Neuron (in vitro differentiated cells): ENCODE data around the gene MRPL36.

Source experiments
- H2AFZ ChIP-seq: one replicate; pipeline ENCODE4 v1.6.1; 2013; ENCODE audit warnings: low read depth, mild to moderate bottlenecking, inconsistent platforms, low read length, moderate library complexity
- H3K27me3 ChIP-seq: one replicate; pipeline ENCODE4 v1.6.1; 2013; ENCODE audit warnings: low read length; ENCODE audit not compliant: insufficient read depth
- H3K36me3 ChIP-seq: one replicate; pipeline ENCODE4 v1.6.1; 2013; ENCODE audit warnings: low read length; ENCODE audit not compliant: insufficient read depth
- H3K4me1 ChIP-seq: one replicate; pipeline ENCODE4 v1.6.1; 2013; ENCODE audit warnings: low read length; ENCODE audit not compliant: insufficient read depth
- H3K4me3 ChIP-seq: 2 replicates; pipeline ENCODE4 v1.5.1; 2013; ENCODE audit warnings: mild to moderate bottlenecking, low read length, moderate library complexity
- H3K9me3 ChIP-seq: one replicate; pipeline ENCODE4 v1.6.1; 2013; ENCODE audit warnings: low read length

The MRPL36 gene

GRCh38 chr5:1754531-1755220 lies 45.0 kb downstream of the MRPL36 start:
- Histone ChIP-seq H3K9me3 (no peaks in the 10 kb centered on the region), H2AFZ (no peak overlapping the region), H3K4me3 (no peak overlapping the region), H3K4me1 (no peaks in the 10 kb centered on the region), H3K27me3 (no peaks in the 10 kb centered on the region), H3K36me3 (no peaks in the 10 kb centered on the region)

GRCh38 chr5:1753490-1753889 lies 46.1 kb downstream of the MRPL36 start:
- no peaks in the 10 kb centered on the region for H3K9me3 ChIP-seq
- H3K4me1 ChIP-seq = no peaks in the 10 kb centered on the region
- no peak overlapping the region for H3K4me3 ChIP-seq
- no peaks in the 10 kb centered on the region for H3K36me3 ChIP-seq
- no peak overlapping the region for H2AFZ ChIP-seq
- H3K27me3 ChIP-seq = no peaks in the 10 kb centered on the region

GRCh38 chr5:1752881-1753280 lies 46.8 kb downstream of the MRPL36 start:
- no peak overlapping the region for H3K4me3 ChIP-seq
- H3K27me3 ChIP-seq = no peaks in the 10 kb centered on the region
- H2AFZ ChIP-seq = no peak overlapping the region
- H3K9me3 ChIP-seq = no peaks in the 10 kb centered on the region
- no peaks in the 10 kb centered on the region for H3K4me1 ChIP-seq
- H3K36me3 ChIP-seq = no peaks in the 10 kb centered on the region

- Histone ChIP-seq H2AFZ (no peak overlapping the region), H3K27me3 (no peaks in the 10 kb centered on the region), H3K4me3 (no peak overlapping the region), H3K4me1 (no peaks in the 10 kb centered on the region), H3K9me3 (no peaks in the 10 kb centered on the region), H3K36me3 (no peaks in the 10 kb centered on the region)
Measured at GRCh38 chr5:1751864-1752822, 47.5 kb downstream of the MRPL36 start.

- Histone ChIP-seq H3K4me1 (no peaks in the 10 kb centered on the region), H3K36me3 (no peaks in the 10 kb centered on the region), H2AFZ (no peak overlapping the region)
Measured at GRCh38 chr5:1751026-1751863, 48.4 kb downstream of the MRPL36 start.

GRCh38 chr5:1750469-1750868 lies 49.2 kb downstream of the MRPL36 start:
- no peaks in the 10 kb centered on the region for H3K27me3 ChIP-seq
- no peak overlapping the region for H3K4me3 ChIP-seq
- H2AFZ ChIP-seq = no peak overlapping the region
- H3K9me3 ChIP-seq = no peaks in the 10 kb centered on the region
- H3K36me3 ChIP-seq = no peaks in the 10 kb centered on the region
- no peaks in the 10 kb centered on the region for H3K4me1 ChIP-seq

More at GRCh38 chr5:1751026-1751863, 48.4 kb downstream of the MRPL36 start:
- no peak overlapping the region for H3K4me3 ChIP-seq
- H3K9me3 ChIP-seq = no peaks in the 10 kb centered on the region
- no peaks in the 10 kb centered on the region for H3K27me3 ChIP-seq

- Histone ChIP-seq H3K27me3 (no peaks in the 10 kb centered on the region), H3K36me3 (no peaks in the 10 kb centered on the region), H3K4me3 (no peak overlapping the region), H2AFZ (no peak overlapping the region), H3K4me1 (no peaks in the 10 kb centered on the region), H3K9me3 (no peaks in the 10 kb centered on the region)
Measured at GRCh38 chr5:1749346-1750124, 50.1 kb downstream of the MRPL36 start.

- Histone ChIP-seq H2AFZ (no peak overlapping the region), H3K27me3 (no peaks in the 10 kb centered on the region)
Measured at GRCh38 chr5:1748845-1749244, 50.8 kb downstream of the MRPL36 start.

More at GRCh38 chr5:1748845-1749244, 50.8 kb downstream of the MRPL36 start:
- H3K4me3 ChIP-seq = no peak overlapping the region
- H3K36me3 ChIP-seq = no peaks in the 10 kb centered on the region
- H3K4me1 ChIP-seq = no peaks in the 10 kb centered on the region
- no peaks in the 10 kb centered on the region for H3K9me3 ChIP-seq
